Right hindlimb (tissue), 1 donor: ENCODE data around the gene RNF214.
"Not testable (repeated sequence)": the region's sequence is repeated elsewhere in the genome, so short reads cannot be mapped to it uniquely, and the experiment has no call there.

Source experiments
- DNase-seq: peaks from one replicate; pipeline ENCODE4 v3.0.0-alpha.2; 2018

Gene RNF214

DNA sequence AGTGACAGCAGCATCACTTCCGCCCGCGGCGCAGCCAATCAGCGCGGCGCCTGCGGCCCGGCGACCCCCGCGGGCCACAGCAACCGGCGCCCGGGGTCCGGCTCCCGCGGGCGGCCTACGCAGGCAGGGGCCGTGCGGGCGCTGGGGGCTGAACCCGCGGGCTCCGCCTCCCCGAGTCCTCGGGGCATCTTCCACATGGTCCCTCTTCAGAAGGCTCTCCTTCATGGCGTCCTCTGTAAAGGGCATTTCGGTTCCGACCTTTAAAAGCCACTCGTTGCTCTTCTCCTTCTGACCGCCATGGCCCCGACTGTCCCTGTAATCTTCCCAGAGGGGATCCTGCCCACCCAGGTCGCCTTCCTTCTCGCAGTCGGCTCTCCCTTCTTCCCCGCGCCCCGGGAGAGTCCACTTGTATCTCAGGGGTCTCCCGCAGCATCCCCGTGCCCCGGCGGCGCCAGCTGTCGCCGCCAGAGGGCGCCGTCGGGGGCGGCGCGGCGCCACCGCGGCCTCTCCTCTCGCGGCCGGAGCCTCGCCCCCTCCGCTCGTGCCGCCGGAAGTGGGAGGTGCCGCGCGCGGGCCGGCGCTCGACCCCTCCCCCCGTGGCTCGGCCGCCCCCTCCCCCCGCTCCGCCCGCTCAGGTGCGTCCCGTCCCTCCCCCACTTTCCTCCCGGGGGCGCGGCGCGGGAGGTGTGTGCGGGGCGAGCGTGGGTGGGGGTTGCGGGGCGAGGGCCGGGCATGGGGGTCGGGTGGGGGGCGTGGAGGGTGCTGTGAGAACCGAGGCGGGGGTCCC, at the start of gene RNF214:
Gene RNF214, plus strand, starts transcription at position 580 of the 787 bp plus-strand sequence. CDS start 1,602 bp downstream, outside the sequence.
- DNase-seq = peak; percentile 88

DNA sequence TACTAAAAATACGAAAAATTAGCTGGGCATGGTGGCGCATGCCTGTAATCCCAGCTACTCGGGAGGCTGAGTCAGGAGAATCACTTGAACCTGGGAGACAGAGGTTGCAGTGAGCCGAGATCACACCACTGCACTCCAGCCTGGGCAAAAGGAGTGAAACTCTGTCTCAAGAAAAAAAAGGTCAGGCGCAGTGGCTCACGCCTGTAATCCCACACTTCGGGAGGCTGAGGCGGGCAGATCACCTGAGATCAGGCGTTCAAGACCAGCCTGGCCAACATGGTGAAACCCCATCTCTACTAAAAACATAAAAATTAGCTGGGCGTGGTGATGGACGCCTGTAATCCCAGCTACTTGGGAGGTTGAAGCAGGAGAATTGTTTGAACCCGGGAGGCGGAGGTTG, 49.3 kb upstream of the RNF214 start:
- not testable (repeated sequence) for DNase-seq

DNA sequence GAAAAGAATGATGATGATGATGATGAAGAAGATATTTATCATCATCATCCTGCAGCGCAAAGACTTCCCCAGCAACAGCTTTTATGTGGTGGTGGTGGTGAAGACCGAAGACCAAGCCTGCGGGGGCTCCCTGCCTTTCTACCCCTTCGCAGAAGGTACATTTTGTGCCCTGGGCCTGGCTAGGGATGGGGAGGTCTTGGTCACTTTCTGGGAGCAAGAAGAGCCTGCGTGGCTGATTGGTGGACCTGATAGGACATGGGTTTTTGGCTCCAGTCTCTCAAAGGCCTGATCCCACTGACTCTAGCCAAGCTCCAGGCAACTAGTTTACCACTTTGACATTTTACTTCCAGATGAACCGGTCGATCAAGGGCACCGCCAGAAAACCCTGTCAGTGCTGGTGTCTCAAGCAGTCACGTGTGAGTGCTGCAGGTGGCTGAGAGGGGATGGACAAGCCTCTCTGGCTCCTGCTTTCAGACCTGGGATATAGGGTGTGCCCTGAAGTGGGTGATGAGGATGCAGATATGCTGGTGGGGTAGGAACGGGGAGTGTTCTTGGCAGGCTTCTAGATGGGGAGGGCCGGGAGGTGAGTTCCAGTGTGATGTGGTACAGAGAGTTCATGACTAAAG, 48.6 kb upstream of the RNF214 start:
- no peak for DNase-seq

DNA sequence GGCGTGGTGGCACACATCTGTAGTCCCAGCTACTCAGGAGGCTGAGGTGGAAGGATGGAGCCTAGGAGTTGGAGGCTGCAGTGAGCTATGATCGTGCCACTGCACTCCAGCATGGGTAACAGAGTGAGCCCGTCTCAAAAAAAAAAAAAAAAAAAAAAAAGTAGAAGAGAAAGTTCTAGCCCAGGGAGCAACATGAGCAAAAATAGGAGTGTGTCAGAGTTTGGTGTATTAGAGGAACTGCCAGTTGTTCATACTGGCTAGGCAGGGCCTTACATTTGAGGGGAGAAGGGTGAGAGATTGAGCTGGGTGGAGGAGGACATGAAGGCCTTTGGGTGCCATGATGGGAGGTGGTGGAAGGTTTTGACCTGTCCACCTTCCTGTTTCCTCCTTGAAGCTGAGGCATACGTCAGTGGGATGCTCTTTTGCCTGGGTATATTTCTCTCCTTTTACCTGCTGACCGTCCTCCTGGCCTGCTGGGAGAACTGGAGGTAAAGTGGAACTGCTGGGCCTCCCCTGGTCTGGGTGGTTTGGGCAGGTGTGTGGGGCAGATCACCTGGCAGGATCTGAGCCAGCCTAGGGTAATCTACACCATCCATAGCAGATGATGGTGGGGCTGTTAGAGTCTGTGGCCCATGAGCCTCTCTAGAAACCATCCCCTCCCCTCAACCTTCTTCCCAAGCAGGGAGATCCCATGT, 46.6 kb upstream of the RNF214 start:
- peak; percentile 10 for DNase-seq

DNA sequence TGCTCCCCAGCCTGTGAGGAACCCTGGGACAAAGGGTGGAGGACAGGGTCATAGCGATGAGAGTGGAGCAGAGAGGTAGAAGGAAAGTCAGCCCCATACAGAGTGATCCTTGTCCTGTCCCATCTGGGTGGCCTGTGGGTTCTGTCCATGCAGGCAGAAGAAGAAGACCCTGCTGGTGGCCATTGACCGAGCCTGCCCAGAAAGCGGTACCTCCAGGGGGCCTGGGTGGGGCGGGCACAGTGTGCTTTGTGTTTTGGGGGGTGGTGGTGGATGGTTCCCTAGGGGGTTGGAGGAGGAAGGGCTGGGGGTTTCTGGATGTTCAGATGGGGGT, 46.1 kb upstream of the RNF214 start:
- DNase-seq = no peak

DNA sequence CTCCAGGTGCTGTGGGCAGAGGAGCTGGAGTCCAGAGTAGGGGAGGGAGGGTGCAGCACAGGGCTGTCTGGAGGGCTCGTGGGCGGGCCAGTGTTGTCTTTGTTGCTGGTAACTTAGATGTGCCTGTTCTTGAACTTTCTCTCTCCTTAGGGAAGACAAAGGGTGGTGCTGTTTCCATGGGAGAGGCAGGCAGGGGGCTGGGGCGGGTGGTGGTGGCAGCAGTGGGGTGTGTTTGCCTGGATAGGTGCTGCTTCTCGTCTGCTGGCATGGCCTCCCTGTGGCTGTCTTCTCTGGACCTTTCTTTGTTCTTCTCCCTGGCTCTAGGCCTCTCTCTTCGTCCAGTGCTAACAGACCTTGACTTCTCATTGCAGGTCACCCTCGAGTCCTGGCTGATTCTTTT, 45.5 kb upstream of the RNF214 start:
- peak; percentile 9 for DNase-seq

DNA sequence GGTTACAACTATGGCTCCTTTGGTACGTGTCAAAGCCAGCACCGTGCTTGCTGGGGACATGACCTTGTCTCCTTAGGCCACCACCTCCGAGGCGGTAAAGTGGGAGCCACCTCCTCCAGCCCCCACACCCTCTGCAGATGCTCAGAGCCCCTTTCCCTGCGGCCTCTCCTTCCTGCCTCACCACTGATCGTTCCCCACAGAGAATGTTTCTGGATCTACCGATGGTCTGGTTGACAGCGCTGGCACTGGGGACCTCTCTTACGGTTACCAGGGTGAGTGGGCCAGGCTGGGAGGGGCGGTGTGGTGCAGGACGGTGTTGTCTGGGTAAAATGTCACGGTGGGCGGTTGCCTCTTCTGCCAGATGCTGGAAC, 45.1 kb upstream of the RNF214 start:
- DNase-seq = no peak

DNA sequence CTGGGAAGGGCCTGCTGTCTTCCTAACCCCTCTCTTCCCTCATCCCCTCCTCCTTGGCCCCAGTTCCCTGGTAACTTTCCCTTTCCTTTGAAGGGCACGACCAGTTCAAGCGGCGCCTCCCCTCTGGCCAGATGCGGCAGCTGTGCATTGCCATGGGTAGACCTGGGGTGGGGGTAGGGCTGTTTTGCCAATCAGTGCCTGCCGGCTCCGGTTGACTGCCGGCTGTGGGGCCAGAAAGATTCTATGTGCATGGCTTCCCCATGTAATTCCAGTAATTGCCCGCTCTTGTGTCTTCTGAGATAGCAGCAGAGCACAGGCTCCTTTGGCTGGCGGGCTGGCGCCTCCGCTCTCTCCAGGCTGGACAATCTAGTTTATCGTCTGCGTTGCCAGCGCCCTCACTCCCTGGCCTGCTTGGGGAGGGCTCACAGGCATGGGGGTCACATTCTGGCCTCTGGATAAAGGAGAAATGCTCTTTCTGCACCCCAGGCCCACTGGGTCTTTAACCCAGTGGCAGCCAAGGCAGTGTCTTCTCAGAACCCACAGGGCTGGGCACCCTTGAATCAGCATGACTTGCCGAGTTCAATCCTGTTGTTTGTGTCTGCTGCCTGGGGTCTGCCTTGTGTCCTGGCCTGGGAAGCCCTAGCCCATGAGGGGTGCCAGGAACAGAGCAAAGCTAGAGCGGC, 44.5 kb upstream of the RNF214 start:
- peak; percentile 11 for DNase-seq

DNA sequence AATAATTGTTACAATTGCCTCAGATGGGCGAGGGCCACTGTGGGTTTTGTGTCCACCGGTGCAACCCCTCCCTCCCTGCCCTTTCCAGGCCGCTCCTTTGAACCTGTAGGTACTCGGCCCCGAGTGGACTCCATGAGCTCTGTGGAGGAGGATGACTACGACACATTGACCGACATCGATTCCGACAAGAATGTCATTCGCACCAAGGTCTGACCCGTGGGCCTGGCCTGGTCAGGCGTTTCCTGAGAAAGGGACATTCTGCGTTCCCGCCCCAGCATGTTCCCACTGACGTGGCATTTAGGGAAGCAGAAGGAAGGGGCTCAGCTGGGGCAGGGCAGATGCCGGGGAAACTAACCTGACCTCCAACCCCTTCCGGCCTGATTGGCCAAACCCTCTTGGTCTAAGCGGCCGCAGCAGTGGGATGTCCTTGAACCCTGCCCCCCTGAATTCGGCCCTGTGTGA, 43.8 kb upstream of the RNF214 start:
- DNase-seq = peak; percentile 9

DNA sequence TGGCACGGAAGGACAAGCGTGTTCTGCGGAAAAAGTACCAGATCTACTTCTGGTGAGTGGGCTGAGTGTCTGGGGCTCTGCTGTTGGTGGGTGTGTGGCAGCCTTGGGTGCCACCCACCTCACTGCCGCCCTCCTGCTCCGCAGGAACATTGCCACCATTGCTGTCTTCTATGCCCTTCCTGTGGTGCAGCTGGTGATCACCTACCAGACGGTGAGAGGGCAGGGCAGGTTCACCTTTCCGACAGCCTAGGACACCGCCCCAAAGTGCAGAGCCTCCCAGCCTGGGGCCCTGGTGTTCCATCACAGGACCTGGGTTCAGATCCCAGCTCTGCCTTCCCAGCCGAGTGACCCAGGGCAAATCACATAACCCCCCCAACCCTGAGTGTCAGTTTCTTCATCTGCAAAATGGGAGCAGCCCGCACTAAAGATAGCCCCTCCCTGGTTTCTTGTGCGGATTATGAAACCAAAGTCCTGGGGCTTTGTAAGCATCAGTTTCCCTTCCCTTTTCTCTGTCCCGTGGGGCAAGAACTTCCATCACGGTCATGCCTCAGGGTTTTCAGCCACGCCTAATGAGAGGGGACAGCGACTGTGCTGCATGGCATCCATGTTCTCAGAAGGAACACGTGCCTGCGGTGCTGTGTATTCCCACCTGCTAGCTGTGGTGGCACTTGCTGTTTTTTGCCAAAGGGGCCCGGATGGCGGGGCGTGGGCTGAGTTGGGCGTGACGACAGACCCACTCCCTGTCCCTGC, 43.1 kb upstream of the RNF214 start:
- DNase-seq = peak; percentile 15

DNA sequence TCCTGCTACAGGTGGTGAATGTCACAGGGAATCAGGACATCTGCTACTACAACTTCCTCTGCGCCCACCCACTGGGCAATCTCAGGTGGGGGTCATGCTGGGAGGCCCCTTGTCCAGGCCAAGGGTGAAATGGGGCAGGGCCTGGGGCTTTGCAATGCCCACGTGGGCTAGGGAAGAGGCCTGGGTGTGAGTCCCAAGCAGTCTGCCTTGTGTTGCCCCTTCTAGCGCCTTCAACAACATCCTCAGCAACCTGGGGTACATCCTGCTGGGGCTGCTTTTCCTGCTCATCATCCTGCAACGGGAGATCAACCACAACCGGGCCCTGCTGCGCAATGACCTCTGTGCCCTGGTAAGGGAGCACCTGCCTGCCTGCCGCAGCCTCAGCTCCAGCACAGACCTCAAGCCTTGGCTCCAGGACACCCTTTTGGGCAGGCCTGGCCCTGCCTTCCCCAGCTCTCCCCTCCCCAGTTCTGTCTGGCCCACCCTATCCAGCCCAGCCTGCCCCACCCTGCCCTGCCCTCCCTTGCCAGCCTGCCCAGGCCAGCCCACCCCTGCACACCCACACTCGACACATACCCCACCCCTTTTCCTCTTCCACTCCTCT, 42.4 kb upstream of the RNF214 start:
- DNase-seq = peak; percentile 16

DNA sequence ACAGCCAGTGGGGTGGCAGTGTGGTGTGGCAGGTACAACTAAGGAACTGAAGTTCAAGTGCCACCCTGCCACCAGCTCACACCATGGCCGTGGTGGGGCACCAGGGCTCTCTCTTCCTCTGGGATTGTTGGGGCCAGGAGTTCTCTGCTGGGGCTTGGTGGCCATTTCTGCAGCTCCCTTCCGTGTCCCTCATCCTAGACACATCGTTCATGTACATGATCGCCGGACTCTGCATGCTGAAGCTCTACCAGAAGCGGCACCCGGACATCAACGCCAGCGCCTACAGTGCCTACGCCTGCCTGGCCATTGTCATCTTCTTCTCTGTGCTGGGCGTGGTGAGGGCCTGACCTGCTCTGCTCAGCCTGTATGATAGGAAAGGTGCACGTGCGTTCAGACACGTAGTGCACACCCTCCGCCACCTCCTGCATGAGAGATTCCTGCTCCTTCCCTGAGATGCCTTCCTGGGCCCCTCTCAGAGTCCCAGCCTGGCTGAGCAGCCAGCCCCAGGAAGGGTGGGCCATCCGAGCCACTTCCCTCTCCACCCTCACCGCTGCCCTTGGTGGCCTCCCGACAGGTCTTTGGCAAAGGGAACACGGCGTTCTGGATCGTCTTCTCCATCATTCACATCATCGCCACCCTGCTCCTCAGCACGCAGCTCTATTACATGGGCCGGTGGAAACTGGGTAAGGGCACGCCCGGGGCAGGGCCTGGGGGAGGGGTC, 40.6 kb upstream of the RNF214 start:
- no peak for DNase-seq

DNA sequence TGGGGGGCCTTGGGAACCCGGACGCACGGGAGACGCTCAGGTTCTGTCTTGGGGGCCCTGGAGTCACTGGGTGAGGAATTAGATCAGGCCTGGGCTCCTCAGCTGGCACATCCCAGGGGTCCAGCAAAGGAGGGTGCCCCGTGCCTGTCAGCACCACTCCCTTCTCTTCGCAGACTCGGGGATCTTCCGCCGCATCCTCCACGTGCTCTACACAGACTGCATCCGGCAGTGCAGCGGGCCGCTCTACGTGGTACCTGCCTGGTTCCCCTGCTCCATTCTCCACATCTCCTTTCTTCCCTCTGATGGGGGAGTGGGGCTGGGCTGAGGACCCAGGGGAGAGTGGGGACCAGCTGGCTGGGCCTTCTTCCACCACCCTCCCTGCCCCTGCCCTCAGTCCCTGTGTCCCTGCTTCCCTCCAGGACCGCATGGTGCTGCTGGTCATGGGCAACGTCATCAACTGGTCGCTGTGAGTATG, 40.0 kb upstream of the RNF214 start:
- DNase-seq = no peak

DNA sequence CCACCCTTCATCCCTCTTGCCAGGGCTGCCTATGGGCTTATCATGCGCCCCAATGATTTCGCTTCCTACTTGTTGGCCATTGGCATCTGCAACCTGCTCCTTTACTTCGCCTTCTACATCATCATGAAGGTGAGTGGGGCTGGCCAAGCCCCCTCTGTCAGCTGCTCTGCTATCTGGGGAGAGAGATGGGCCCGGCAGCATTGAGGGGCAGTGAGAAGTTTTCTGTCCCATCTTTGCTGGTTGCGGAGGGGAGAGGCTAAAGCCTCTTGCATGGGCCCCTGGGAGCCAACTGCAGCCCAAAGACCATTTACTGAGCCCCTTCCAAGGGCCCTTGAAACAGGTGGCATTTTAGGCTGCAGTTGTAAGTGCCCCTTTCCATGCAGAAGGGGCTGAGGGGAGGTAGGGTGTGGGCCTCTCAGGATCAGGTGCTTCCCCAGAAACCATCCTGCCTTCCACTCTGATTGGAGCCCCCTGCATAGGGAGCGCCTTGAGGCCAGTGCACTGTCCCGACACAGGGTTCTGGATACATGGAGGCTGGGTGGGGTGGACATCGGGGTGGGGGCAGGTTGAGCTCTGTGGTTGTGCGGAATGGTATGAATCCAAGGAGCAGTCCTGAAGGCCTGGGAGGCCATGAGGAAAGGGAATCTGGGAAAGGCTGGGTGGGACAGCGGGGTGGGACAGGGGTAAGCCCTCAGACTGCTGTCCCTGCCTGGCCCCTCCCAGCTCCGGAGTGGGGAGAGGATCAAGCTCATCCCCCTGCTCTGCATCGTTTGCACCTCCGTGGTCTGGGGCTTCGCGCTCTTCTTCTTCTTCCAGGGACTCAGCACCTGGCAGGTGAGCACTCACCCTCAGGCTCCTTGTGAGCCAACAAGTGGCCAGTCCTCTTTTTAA, 39.1 kb upstream of the RNF214 start:
- DNase-seq = no peak

DNA sequence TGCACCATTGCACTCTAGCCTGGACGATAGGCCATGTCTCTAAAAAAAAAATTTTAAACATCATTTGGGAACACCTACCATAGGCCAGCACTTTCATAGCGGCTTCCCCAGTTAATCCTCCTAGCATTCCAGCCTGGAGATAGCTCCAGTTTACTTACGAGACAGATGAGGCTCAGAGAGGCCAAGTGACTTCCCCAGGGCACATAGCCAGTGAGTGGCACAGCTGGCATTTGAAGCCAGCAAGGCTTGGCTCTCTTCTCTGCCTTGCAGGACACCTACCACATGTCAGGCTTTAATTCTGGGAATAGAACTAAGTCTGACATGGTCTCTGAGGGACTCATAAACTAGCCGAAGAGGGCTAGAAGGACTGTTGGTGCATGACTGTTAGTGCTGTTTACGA, 38.2 kb upstream of the RNF214 start:
- no peak for DNase-seq

DNA sequence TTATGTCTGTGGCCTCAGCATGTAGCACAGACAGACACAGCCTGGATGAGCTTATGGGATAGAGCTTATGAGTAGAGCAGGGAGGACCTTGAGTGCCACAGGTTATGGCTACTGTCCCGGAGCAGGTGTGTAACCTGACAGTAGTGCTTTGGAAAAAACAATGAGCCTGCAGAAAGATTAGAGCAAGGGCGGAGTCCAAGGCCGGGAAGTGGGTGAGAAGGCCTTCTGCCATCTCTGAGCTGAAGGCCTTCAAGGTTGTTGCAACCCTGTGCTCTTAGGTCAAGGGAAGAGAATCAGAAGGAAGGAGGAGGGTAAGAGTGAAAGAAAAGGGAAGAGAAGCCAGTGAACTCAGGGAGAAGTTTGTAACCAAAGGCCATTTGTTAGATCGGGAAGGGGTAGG, 37.2 kb upstream of the RNF214 start:
- DNase-seq = no peak

DNA sequence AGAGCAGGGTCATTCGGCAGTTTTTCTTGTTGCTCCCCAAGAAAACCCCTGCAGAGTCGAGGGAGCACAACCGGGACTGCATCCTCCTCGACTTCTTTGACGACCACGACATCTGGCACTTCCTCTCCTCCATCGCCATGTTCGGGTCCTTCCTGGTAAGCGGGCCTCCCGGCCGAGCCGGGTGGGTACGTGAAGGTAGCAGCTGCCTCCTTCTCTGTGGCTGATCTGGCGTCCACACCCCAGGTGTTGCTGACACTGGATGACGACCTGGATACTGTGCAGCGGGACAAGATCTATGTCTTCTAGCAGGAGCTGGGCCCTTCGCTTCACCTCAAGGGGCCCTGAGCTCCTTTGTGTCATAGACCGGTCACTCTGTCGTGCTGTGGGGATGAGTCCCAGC, 36.7 kb upstream of the RNF214 start:
- DNase-seq = no peak

DNA sequence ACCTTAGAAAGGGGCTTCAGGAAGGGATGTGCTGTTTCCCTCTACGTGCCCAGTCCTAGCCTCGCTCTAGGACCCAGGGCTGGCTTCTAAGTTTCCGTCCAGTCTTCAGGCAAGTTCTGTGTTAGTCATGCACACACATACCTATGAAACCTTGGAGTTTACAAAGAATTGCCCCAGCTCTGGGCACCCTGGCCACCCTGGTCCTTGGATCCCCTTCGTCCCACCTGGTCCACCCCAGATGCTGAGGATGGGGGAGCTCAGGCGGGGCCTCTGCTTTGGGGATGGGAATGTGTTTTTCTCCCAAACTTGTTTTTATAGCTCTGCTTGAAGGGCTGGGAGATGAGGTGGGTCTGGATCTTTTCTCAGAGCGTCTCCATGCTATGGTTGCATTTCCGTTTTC, 35.5 kb upstream of the RNF214 start:
- DNase-seq = no peak

DNA sequence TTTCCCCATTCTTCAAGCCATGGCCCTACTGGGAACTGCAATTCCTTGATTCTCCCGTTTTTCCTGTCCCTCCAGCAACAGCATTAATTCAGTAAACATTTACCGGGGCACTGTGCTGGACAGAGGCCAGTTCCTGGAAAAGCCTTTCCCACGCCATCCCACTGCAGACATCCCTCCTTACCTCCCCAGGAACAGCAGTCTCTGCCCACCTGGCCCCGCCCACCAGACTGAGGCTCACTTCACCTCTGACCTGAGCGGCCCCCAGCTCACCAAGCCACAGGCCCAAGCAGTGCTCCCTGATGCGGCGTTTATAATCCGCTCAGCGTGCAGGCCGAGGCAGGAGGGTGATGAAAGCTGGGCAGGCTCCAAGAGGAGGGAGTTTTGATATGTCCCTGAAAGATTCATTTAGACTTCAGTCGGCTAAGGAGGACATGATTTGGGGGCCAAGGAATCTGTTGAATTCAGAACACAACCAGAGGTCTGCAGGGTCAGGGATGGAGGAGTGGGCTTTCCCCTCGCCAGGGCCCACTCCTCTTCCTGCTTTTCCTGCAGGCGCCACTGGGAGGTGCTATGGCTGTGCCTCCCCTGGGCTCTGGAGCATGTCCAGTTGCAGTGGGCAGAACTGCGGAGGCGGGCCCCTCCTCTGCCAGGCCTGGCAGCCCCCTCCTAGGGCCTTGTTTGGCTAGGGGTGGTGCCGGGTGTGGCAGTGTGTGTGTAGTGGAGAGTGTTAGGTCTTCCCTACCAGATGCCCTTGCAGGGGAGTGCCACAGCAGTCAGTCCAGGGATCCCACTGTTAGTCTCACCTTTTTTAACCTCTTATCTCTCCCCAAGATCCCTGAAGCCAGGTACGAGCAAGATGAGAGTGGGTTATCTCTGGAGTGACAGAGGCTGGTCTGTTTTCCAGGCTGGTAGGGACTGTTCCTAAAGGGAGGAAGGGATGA, 34.7 kb upstream of the RNF214 start:
- peak; percentile 59 for DNase-seq
